Kidney (tissue), 14 donors: ENCODE data around the gene KRTAP5-3. TPM values are rescaled to one million over a fixed set of nuclear protein-coding genes. Genes with fewer than 3 reads are reported as not detected.

Source experiments
- DNase-seq, 5 donors: peaks; one replicate each; pipeline ENCODE4 v3.0.0-alpha.2; 2013 to 2020
- FAIRE-seq: peaks from 2 replicates; lab custom pipeline; 2012; peaks lifted over from hg19 to GRCh38; lab: Jason Lieb, UNC
- H3K27ac ChIP-seq, 2 donors: one replicate each; pipeline ENCODE4 v1.7.0; 2013; ENCODE audit warnings: low read depth in 2 of 2, low read length in 2 of 2, inconsistent platforms in 1 of 2
- H3K27me3 ChIP-seq: one replicate; pipeline ENCODE4 v1.7.1; 2013; ENCODE audit warnings: low read length, inconsistent platforms; ENCODE audit not compliant: control insufficient read depth, insufficient read depth
- H3K36me3 ChIP-seq, 3 donors: one replicate each; pipeline versions ENCODE4 v1.7.0 to v1.7.1; 2013; ENCODE audit warnings: low read length in 3 of 3, control low read depth in 1 of 3, inconsistent platforms in 1 of 3; ENCODE audit not compliant: insufficient read depth in 3 of 3, control insufficient read depth in 2 of 3
- H3K4me1 ChIP-seq, 3 donors: one replicate each; pipeline versions ENCODE4 v1.7.0 to v1.7.1; 2013; ENCODE audit warnings: low read length in 3 of 3, inconsistent platforms in 1 of 3, low read depth in 1 of 3; ENCODE audit not compliant: control insufficient read depth in 2 of 3, insufficient read depth in 2 of 3
- H3K4me3 ChIP-seq, 3 donors: one replicate each; pipeline versions ENCODE4 v1.7.0 to v1.8.1; 2013; ENCODE audit warnings: low read length in 3 of 3, control low read depth in 1 of 3, inconsistent platforms in 1 of 3
- H3K9ac ChIP-seq, 3 donors: one replicate each; pipeline versions ENCODE4 v1.7.0 to v1.7.1; 2013; ENCODE audit warnings: low read length in 3 of 3, control low read depth in 1 of 3, inconsistent platforms in 1 of 3
- H3K9me3 ChIP-seq, 3 donors: one replicate each; pipeline versions ENCODE4 v1.7.0 to v1.7.1; 2013; ENCODE audit warnings: low read length in 3 of 3, control low read depth in 1 of 3, inconsistent platforms in 1 of 3; ENCODE audit not compliant: control insufficient read depth in 2 of 3, insufficient read depth in 1 of 3
- CTCF ChIP-seq: IDR thresholded peaks from 3 replicates; pipeline ENCODE4 v1.5.1; 2012; ENCODE audit warnings: mild to moderate bottlenecking, moderate library complexity, borderline replicate concordance; ENCODE audit not compliant: insufficient read depth; ENCODE audit errors: extremely low read depth
- intact Hi-C: fragments of 100-400 bp; cut with DNase I; formaldehyde crosslinking; loops from one replicate; pipeline ENCODE4 v1.11.1; 2022
- polyA plus RNA-seq: library from polyadenylated mRNA; stranded (reverse); fragments of 350-450 nt; fragmentation: Illumina TruSeq; extraction: RNeasy Lipid Tissue Mini Kit (QIAGEN cat#74804); gene quantifications from one replicate; pipeline ENCODE4 v1.2.3, GENCODE V29; 2014; ENCODE audit warnings: low read depth, low replicate concordance; ENCODE audit not compliant: insufficient read depth
- total RNA-seq: library from RNA; stranded (reverse); fragmentation: NEBNext Ultra II Directional; extraction: Animal tissue kit (Norgen Biotek cat#: 25700); gene quantifications from one replicate; pipeline ENCODE4 v1.2.1, GENCODE V29; 2021
- donor health status: control.
- donor health status: control.
- donor health status: control.
- donor health status: control.
- donor health status: control.
- donor health status: DM: yes; HTN: yes; CAD: no.
- donor health status: Normal renal cell carcinoma (clear cell type).

KRTAP5-3 gene
- total and polyA plus RNA-seq, 2 donors from 2014 or later = not detected

- H3K4me1 ChIP-seq = no peaks in the 10 kb centered on the region
- H3K9me3 ChIP-seq = no peaks in the 10 kb centered on the region
- no peak overlapping the region for H3K4me3 ChIP-seq
- H3K9ac ChIP-seq = no peak overlapping the region
- H3K27me3 ChIP-seq = no peaks in the 10 kb centered on the region
- no peak for TF ChIP-seq CTCF
- H3K36me3 ChIP-seq = no peaks in the 10 kb centered on the region
- intact Hi-C loops = no loop called here
- DNase-seq (peak in 1 of 5 donors; percentile 40), FAIRE-seq (no peak)
- no peak overlapping the region for H3K27ac ChIP-seq
Measured at GRCh38 chr11:1631066-1631568, 22.9 kb upstream of the KRTAP5-3 start.

- Histone ChIP-seq H3K4me3 (no peak overlapping the region), H3K27ac (no peak overlapping the region), H3K4me1 (no peaks in the 10 kb centered on the region), H3K9ac (no peak overlapping the region), H3K27me3 (no peaks in the 10 kb centered on the region), H3K9me3 (no peaks in the 10 kb centered on the region), H3K36me3 (no peaks in the 10 kb centered on the region)
- FAIRE-seq (no peak), DNase-seq (peak in 1 of 5 donors; percentile 6)
- intact Hi-C loops = no loop called here
- TF ChIP-seq CTCF = no peak
Measured at GRCh38 chr11:1630271-1630670, 22.0 kb upstream of the KRTAP5-3 start.

GRCh38 chr11:1629326-1630185 lies 21.3 kb upstream of the KRTAP5-3 start, which contains the start of gene KRTAP5-5:
Gene KRTAP5-5 (plus strand): TSS chr11:1629775. CDS start chr11:1629841, 66 bp downstream.
- FAIRE-seq (no peak), DNase-seq (peak in 1 of 5 donors; percentile 54)
- Histone ChIP-seq H3K4me3 (no peak within 1 kb of the TSS), H3K9ac (no peak within 1 kb of the TSS), H3K4me1 (no peaks in the 10 kb centered on the region), H3K36me3 (no peaks in the 10 kb centered on the region), H3K27ac (no peak within 1 kb of the TSS), H3K27me3 (no peaks in the 10 kb centered on the region), H3K9me3 (no peaks in the 10 kb centered on the region)
- no peak for TF ChIP-seq CTCF
- intact Hi-C loops = no loop called here
